ENCODE results near the gene DNAJC8. TPM values are rescaled to one million over a fixed set of nuclear protein-coding genes. Genes with fewer than 3 reads are reported as not detected.
A peak's percentile ranks its signal among the peaks of the same experiment; 100 is the strongest.

Gene DNAJC8
- total RNA-seq, 1 experiment from 2014 or later = 61.4 TPM

GRCh38 chr1:28240024-28240423 lies 7.2 kb upstream of the DNAJC8 start:
- H3K36me3 ChIP-seq (ENCODE audit: low read depth) = no peaks in the 10 kb centered on the region
- no peaks in the 10 kb centered on the region for H3K9me2 ChIP-seq (ENCODE audit: insufficient read depth)
- no peak overlapping the region for H3K4me3 ChIP-seq
- no TSS peak for BruUV-seq (replicated peaks)
- H3K9me3 ChIP-seq (ENCODE audit: insufficient read depth, low read depth) = no peaks in the 10 kb centered on the region
- ChIA-PET CTCF (no interaction called here), POLR2A (ENCODE audit: unreplicated experiment) (no interaction called here)
- intact Hi-C loops (cut with micrococcal nuclease; ENCODE audit: unreplicated experiment) = no loop called here
- H3K4me2 ChIP-seq = no peak overlapping the region
- DNase-seq = no peak
- H3K27ac ChIP-seq = no peak overlapping the region
- no peaks in the 10 kb centered on the region for H4K20me1 ChIP-seq (ENCODE audit: insufficient read depth)
- no peaks in the 10 kb centered on the region for H3F3A ChIP-seq (ENCODE audit: insufficient read depth, low read depth)
- H3K27me3 ChIP-seq (ENCODE audit: insufficient read depth, low read depth) = no peaks in the 10 kb centered on the region
- no peak overlapping the region for H2AFZ ChIP-seq
- peaks cover 16% of the 10 kb centered on the region for H3K79me2 ChIP-seq (ENCODE audit: low read depth)
- 0 out of 2 replicates have a peak, but pooled peaks cover 9% of the 10 kb centered on the region for H3K4me1 ChIP-seq (replicated peaks; ENCODE audit: insufficient read depth)
- TF ChIP-seq CTCF (conservative IDR thresholded peaks at IDR 0.05) (no peak), EZH2 (IDR thresholded peaks at IDR 0.05; ENCODE audit: low read depth) (no peak)

- H3K4me2 ChIP-seq = no peak overlapping the region
- POLR2A ChIA-PET (ENCODE audit: unreplicated experiment) = no interaction called here
- no TSS peak for BruUV-seq (replicated peaks)
Measured at GRCh38 chr1:28239004-28239403, 6.2 kb upstream of the DNAJC8 start.

GRCh38 chr1:28236656-28237322 lies 4.0 kb upstream of the DNAJC8 start:
- Histone ChIP-seq H3K36me3 (ENCODE audit: low read depth) (no peaks in the 10 kb centered on the region), H3F3A (ENCODE audit: insufficient read depth, low read depth) (no peaks in the 10 kb centered on the region), H3K27me3 (ENCODE audit: insufficient read depth, low read depth) (no peaks in the 10 kb centered on the region), H3K9me3 (ENCODE audit: insufficient read depth, low read depth) (no peaks in the 10 kb centered on the region), H3K9me2 (ENCODE audit: insufficient read depth) (no peaks in the 10 kb centered on the region), H3K4me3 (peak overlapping the region; percentile 88), H3K79me2 (ENCODE audit: low read depth) (peaks cover 28% of the 10 kb centered on the region), H3K27ac (no peak overlapping the region), H4K20me1 (ENCODE audit: insufficient read depth) (no peaks in the 10 kb centered on the region), H3K4me1 (replicated peaks; ENCODE audit: insufficient read depth) (peaks cover 9% of the 10 kb centered on the region; the same call in 1 of the 2 replicates), H2AFZ (peak overlapping the region; percentile 97), H3K4me2 (peak overlapping the region; percentile 82)
- ChIA-PET POLR2A (ENCODE audit: unreplicated experiment) (interaction anchor here (0.6 kb wide), 1 partner anchor 398 kb away, joined by 27 read pairs; no protein-coding TSS in a partner anchor), CTCF (no interaction called here)
- TSS peak; percentile 54 for BruUV-seq (replicated peaks)
- DNase-seq = no peak
- TF ChIP-seq EZH2 (IDR thresholded peaks at IDR 0.05; ENCODE audit: low read depth) (no peak), CTCF (conservative IDR thresholded peaks at IDR 0.05) (no peak)
- intact Hi-C loops (cut with micrococcal nuclease; ENCODE audit: unreplicated experiment) = no loop called here

More at GRCh38 chr1:28239004-28239403, 6.2 kb upstream of the DNAJC8 start:
- H3K27ac ChIP-seq = no peak overlapping the region
- intact Hi-C loops (cut with micrococcal nuclease; ENCODE audit: unreplicated experiment) = no loop called here
- H3K36me3 ChIP-seq (ENCODE audit: low read depth) = no peaks in the 10 kb centered on the region
- no peaks in the 10 kb centered on the region for H3K9me3 ChIP-seq (ENCODE audit: insufficient read depth, low read depth)
- TF ChIP-seq EZH2 (IDR thresholded peaks at IDR 0.05; ENCODE audit: low read depth) (no peak), CTCF (conservative IDR thresholded peaks at IDR 0.05) (no peak)
- H3K4me1 ChIP-seq (replicated peaks; ENCODE audit: insufficient read depth) = 0 out of 2 replicates have a peak, but pooled peaks cover 9% of the 10 kb centered on the region
- H4K20me1 ChIP-seq (ENCODE audit: insufficient read depth) = no peaks in the 10 kb centered on the region
- H2AFZ ChIP-seq = no peak overlapping the region
- no peak for DNase-seq
- no peaks in the 10 kb centered on the region for H3K9me2 ChIP-seq (ENCODE audit: insufficient read depth)
- no peak overlapping the region for H3K4me3 ChIP-seq
- H3F3A ChIP-seq (ENCODE audit: insufficient read depth, low read depth) = no peaks in the 10 kb centered on the region
- H3K27me3 ChIP-seq (ENCODE audit: insufficient read depth, low read depth) = no peaks in the 10 kb centered on the region
- H3K79me2 ChIP-seq (ENCODE audit: low read depth) = peaks cover 16% of the 10 kb centered on the region
- CTCF ChIA-PET = interaction anchor here (0.6 to 0.7 kb wide), 2 partner anchors 9 to 99 kb away, joined by 5 to 10 read pairs; no protein-coding TSS in a partner anchor
